Endothelial cell of hepatic sinusoid (primary cell): ENCODE results near the gene UTS2.

ENCODE experiments used
- in situ Hi-C: cut with HindIII; loops from 2 replicates; pipeline ENCODE4 v1.10.0; 2017; ENCODE audit warnings: low sequenced_read_pairs

The UTS2 gene, protein sequence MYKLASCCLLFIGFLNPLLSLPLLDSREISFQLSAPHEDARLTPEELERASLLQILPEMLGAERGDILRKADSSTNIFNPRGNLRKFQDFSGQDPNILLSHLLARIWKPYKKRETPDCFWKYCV

DNA sequence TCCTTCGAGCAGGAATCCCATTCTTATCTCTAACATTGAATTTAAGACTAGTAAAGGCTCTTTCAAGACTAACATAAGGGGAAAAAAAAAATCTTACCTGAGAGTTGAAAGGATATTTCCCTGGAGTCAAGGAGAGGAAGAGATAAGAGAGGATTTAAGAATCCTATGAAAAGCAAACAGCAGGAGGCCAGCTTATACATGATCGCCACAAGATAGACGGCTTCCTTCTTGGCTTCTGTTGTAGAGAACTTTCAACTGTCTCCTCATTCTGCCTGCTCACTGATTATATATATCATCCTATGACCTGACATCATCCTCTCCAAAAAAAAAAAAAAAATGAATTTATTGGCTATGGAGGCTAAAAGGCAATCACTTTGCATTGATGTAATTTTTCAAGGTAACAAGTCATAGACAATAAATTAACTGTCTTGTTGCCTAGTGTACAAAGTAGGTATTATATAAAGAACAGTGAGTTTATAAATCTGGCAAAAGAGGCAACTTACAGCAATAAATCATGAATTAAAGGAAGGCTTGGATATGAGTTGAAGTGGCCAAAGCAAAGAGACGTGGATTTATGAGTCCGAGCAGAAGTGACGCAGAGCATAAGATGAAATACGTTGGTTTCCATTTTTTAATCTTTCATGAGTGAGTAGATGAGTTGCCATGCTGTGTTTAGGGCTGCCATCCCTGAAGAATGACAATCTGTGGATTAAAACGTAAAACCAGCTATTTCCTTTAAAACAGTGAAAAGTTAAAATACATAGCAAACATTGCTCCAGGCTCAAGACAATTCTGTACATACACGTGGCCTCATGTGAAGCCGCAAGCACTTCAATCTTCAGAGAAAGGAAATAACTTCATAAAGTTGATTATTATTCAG lies at the start of gene UTS2:
UTS2 (minus strand) TSS at position 262 of the 880 bp plus-strand sequence; CDS start at position 200, 62 bp downstream.
- in situ Hi-C loops = no loop called here

DNA sequence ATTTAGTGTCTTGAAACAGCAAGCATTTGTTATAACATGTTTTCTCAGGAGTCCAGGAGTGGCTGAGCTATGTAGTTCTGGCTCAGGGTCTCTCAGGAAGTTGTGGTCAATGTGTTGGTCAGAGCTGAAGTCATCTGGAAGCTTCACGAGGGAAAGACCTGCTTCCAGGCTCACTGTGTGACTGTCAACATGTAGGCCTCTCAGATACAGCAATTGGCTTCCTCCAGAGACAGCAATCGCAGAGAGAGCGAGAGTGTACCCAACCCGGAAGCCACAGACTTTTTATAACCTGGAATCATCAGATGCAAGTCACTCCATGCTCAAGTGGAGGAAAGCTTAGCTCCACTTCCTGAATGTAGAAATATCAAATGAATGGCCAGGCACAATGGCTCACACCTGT lies 46.9 kb upstream of the UTS2 start:
- in situ Hi-C loops = loop anchor here (5.0 to 25.0 kb wide), 5 partner anchors 42 to 215 kb away; no protein-coding TSS in a partner anchor

DNA sequence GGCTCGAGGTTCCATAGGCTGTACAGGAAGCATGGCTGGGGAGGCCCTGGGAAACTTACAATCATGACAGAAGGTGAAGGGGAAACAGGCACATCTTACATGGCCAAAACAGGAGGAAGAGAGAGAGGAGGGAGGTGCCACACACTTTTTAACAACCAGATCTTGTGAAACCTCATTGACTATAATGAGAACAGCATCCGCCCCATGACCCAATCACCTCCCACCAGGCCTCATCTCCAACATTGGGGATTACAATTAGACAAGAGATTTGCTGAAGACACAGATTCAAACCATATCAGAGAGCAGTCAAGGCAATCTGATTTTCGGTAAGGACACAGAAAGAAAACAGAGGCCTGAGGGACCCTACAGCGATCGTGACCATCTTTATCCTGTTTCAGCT lies 46.1 kb upstream of the UTS2 start:
- in situ Hi-C loops = loop anchor here (5.0 kb wide), 1 partner anchor 42 kb away; no protein-coding TSS in a partner anchor

DNA sequence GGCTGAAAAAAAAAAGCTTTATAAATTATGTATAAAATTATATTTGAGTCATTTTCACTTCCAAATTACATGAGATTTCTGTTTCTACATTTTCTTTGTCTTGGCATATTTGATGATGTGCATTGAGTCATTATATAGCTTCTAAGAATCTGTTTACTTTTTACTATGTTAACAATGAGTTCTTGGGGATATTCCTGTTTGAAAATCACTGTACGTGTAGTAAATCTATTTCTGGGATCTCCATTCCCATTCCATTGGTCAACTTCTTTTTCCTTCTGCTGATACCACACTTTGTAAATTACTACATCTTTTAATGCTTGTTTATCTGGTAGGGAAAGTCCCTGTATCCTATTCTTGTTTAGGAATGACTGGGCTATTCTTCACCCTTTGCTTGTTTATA lies 44.1 kb upstream of the UTS2 start:
- in situ Hi-C loops = loop anchor here (5.0 kb wide), 1 partner anchor 40 kb away; no protein-coding TSS in a partner anchor

DNA sequence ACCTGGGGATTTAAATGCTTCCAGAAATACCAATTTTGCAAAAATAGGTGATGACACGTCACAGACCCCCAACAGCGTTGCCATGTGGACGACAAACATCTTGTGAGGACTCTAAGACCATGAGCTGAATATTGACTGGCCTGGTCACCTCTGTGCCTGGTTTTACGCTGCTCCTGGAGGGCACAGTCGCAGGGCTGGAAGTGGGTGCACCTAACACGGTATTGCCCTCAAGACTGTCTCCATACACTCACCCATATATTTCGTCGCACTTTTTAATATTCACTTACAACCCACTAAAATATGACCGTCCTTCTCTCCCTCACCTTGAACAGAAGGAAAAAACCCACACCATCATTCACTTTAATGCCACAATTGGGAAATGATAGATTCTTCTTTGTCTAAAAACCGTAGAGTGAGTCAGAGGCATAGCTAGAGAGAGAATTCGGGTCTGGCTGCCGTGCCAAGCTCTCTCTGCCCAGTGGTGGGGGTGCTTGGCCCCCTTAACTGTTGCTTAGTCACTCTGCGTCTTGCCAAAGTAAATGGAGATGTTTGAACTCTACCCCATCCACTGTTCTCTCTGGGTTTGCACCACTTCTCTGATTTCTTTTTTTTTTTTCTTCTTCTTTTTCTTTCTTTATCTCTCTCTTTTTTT lies 40.8 kb upstream of the UTS2 start:
- in situ Hi-C loops = no loop called here

DNA sequence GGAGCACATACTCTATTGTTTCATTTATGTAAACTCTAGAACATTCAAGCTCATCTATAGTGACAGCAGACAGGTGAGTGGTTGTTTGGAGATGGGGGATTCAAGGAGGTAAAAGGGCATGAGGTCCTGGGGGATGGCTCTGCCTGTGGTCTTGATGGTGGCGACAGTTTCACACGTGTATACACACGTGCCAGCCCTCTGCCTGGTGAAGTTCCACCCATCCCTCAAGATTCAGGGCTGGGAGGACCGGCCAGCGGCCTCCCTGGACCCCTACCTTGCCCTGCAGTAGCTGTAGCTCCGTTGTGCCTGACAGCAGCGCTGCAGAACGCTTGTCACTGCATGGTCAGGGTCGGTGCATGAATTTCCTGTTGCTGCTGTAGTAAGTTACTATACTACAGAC lies 38.9 kb upstream of the UTS2 start:
- in situ Hi-C loops = no loop called here

DNA sequence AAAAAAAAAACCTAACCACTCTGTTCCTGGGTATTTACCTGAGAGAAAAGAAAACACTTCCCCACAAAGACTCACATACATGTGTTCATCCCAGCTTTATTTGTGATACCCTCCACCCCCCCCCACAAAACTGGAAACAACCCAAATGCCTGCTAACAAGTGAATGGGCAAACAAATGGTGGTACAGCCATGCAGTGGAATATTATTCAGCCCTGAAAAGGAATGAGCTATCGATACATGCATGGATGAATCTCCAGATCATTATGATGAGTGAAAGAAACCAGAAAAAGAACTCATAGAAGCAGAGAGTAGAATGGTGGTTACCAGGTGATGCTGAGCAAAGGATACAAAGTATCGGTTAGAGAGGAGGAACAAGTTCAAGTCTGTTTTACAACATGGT lies 38.0 kb upstream of the UTS2 start:
- in situ Hi-C loops = no loop called here

DNA sequence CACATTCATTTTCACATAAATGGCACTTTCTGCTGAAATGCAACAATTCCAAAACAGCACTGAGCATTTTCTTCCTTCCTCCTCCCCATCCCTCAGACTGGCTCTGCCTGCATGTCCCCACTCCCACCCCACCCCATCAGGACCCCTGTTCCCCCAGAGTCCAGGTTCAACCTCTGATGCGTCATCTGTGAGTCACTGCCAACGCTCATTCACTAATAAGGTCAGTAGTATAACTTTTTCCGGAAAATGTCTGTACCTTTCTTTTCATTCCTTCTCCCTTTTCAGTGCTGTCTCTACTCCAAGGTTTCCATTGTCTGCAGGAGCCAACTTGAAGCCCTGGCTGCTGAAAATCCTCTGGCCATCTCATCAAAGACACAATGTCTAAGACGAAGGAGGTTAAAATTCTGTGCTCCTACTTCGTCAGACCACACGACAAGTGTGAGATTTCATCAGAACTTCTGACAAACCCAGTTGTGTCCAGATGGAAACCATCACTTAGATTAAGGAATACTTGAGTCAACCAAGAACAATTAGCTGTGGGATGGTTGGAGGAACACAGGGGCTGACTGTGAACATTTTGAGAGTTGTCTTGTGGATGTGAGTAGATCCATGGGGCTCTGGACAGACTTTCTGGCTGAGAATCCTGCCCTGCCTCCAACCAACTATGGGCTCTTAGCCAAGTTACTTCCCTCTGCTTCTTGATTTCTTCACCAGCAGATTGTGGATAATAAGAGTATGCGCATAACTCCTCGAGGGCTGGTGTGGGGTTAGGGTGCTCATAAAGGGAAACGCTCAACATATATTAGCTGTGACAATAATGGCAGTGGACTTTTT lies 35.6 kb upstream of the UTS2 start:
- in situ Hi-C loops = no loop called here

DNA sequence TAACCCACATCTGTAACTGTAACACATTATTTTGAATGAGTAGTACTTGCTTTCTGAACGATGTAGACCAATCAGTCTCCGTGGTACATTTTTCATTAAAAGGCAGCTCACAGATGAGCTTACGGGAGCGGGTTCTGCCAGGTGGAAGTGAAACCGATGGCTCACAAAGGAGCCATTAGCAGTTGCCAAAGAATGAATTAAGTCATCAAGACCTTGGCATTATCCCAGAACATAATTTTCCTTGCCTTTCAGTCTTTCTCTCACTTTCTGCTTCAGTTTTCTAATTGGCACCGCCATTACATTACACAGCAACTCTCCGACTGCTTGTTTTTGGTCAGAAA lies 33.5 kb upstream of the UTS2 start:
- in situ Hi-C loops = no loop called here

DNA sequence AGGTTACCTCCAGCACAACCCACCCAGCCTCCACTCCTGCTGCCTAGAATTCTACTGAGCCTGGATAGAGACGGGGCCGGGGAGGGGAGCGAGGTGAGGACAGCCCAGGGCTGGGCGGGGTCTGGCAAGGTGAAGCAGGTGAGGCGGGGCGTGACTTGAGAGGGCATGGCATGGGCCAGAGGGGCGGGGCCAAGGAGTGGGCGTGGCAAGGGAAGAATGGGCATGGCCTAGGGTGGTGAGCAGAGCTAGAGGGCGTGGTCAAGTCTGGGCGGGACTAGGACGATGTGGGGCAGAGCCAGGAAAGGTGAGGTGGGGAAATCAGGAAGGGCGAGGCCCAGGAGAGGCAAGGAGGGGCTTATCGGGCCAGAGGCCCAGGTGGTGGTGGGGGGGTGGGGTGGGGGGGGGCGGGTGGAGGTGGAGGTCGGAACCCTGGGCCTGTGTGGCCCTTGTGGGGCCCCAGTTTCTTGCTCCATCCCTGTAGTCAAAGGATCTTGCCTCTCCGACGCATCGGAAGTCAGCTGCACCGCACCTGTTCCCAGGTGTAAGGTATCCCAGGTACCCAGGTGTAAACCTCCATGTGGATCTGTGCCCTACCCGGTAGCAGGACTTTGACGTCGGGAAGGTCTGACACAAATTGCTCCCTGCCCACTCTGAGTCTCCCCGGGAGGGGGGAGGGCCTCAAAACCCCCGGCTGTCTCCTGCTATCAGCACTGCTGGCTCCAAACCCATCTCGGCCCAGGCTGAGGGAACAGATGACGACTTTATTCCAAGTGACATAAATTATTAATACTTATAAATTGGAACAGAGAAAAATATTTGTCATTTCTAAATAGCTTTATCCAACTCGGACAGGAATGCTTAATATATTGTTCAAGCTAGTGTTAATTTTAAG lies 32.9 kb upstream of the UTS2 start:
- in situ Hi-C loops = no loop called here

DNA sequence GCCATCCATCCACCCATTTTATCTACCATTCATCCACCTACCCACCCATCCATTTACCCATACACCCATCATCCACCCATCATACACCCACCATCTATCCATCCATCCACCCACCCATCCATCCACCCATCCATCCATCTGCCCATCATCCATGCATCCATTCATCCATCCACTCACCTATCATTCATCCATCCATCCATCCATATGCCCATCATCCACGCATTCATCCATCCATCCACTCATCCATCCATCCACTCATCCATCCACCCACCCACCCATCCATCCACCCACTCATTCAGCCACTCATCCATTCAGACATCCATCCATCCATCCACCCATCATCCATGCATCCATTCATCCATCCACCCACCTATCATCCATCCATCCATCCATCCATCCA lies 31.9 kb upstream of the UTS2 start:
- in situ Hi-C loops = no loop called here

DNA sequence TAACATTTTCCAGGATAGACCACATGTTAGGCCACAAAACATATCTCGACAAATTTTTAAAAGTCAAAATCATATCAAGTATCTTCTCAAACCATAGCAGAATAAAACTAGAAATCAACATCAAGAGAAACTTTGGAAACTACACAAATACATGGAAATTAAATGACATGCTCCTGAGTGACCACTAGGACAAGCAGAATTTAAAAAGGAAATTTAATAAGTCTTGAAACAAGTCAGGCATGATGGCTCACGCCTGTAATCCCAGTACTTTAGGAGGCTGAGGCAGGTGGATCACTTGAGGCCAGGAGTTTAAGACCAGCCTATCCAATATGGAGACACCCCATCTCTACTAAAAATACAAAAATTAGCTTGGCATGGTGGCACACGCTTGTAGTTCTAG lies 26.4 kb upstream of the UTS2 start:
- in situ Hi-C loops = no loop called here

DNA sequence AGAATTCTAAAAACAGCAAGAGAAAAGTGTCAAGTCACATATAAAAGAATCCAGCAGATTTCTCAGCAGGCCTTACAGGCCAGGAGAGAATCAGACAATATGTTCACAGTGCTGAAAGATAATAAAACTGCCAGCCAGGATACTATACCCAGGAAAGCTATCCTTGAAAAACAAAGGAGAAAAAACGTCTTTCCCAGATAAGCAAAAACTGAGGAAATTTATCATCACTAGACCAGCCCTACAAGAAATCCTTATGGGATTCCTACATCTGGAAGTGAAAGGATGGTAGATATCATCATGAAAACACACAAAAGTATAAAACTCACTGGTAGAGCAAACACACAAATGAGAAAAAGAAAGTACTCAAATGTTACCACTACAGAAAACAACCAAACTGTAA lies 25.2 kb upstream of the UTS2 start:
- in situ Hi-C loops = no loop called here

DNA sequence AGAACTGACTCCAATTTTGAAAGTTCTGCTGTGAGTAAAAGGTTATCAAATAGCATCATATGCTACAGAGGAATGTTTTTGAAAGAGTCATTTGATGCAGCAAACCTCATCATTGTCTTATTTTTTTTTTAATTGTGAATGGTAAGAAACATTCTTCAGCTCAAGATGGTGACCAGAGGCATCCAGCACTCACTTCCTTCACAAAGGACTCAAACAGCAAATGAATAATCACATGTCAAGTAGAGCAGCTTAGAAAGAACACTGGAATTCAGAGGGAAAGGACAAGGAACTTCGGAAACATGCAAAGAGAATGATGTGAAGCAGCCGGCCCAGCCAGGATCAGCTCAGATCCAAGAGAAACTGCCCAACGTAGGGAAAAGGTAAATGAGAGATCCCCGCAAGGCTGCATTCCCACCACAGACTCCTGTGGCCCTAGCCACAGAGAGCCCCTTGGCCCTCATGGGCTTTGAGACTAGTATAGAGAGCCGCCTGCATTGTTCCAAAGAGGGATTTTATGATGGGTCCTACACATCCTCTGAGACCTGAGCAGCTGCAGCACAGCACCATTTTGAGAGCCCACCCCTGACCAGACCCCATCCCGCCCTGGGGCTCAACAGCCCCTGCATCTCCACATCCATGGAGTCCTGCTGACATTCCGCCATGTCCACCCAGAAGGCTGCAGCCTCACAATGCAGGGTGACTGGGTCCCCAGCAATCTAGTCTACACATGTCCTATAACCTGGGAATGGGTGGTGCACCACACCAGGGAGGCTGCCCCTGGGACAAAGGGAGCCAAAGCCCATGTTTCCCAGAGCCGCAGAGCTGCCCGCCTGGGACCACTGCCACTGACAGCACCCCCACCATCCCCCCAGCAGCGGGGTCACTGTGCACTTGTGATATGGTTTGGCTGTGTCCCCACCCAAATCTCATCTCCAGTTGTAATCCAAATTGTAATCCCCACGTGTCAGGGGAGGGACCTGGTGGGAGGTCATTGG lies 21.2 kb upstream of the UTS2 start:
- in situ Hi-C loops = no loop called here

DNA sequence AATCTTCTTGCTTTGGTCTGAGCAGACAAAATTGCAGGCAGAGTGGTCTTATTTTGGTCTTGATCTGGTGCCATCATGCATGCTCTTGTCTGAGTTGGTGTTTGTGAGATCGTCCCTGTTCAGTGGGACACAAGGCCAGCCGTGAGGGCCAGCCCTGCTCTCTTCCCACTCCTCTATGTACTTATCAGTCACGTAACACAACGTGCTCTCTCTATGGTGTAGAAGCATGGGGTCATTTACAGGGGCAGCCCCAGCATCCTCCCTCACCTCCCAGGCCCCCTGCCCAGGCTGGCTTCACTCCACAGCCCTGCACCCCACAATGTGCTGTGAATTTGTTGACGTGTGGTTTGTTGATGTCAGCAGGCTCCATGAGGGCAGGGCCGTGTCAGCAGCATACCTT lies 18.3 kb upstream of the UTS2 start:
- in situ Hi-C loops = no loop called here

DNA sequence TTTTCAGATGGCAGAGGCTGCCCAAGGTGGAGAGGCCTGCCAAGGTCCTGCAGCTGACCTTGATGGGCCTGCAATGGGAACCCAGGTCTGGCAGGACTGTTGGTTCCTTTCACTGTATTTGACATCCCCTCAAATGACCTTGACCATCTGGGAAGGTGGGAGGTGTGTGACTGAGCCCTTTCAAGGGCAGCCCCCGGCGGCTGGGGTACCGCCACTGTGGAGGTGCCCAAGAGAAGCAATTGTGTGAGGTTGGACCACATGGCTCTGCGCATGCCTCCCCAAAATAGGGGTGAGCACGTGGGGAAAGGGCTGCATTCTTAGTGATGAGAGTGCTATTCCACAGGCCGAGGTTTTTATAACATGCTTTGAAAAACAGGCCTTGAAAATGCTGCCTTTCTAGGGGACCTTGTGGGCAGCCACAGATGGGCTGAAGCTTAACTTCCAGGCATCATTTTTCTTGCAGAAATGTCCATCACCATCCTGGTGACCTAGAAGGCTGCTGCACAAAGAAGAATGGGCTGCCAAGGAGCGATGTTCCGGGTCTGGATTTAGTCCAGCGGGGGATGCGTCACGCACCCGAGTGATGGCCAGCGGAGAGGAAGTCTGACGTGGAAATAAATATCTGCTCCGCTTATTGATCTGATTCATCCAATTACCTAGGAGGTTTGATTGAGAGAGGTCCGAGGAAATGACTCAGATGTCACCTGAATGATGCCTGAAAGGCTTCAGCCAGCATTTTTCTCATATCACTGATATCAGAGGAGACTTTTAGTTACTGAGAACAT lies 16.5 kb upstream of the UTS2 start:
- in situ Hi-C loops = no loop called here

DNA sequence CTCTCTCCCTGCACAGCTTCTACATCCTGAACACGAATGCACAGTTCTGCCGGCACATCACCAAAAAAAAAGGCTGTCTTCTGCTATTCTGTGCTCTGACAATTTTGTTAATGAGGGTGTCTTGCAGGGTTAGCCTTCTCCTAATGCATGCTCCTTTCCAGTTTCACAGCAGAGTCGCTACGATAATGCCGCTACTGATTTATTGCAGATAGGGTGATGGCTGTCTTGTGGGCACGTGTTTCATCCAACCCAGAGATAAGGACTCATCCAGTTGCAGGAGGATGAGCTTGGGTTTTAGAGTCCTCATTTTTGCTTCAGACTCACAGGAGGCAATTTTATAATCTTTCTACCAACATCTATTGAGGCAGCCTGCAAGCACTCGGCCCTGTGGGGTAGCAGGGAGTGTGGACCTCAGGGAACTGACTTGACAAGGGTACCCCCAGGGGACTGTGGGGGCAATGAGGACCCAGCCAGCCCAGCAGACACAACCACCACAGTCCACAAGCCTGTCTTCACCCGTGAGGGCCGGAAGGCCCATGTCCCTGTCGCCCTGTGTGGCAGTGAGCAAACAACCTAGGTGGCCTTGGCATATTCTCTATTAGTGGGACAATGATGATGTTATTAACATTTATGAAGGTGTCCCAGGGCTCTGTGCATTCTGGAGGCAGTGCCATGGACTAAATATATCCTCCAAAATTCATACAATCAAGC lies 15.4 kb upstream of the UTS2 start:
- in situ Hi-C loops = no loop called here

DNA sequence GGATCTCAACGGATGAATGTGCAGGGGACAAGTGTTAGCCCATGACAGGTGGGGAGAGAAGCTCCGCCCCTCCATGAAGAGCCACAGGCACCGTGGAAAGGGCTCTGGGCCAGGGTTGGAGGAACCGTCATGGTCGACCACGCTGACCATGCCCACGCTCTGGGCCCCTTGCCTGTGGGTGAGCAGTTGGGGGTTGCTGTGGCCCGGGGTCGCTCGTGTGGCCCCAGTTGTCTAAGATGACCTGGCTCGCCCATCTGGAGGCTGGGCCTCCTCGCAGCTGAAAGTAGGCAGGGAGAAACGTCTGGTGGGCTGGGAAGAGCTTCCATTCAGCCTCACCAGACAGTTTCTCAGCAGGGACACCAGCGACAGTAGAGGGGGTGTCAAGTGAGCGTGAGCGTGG lies 13.1 kb upstream of the UTS2 start:
- in situ Hi-C loops = no loop called here
